Measurements from ENCODE around the gene HIVEP3.

- TF ChIP-seq CTCF (IDR thresholded peaks at IDR 0.05), result no peak
- TF ChIP-seq EP300 (IDR thresholded peaks at IDR 0.05), result no peak
- TF ChIP-seq POLR2A (IDR thresholded peaks at IDR 0.05), result no peak
Observed at GRCh38 chr1:41620365-41621169, 298.2 kb downstream of the HIVEP3 start.

Data from tibial nerve (tissue), 4 donors.